ENCODE measurements around the gene SLC26A1.

GRCh38 chr4:982291-982690 lies 10.9 kb downstream of the SLC26A1 start:
- TF ChIP-seq JUND (IDR thresholded peaks at IDR 0.05) (no peak), POLR2AphosphoS5 (IDR thresholded peaks at IDR 0.05; ENCODE audit: low read depth, low read length) (no peak), EZH2 (IDR thresholded peaks at IDR 0.05) (no peak), CTCF (IDR thresholded peaks at IDR 0.05 in 2 of 3, conservative IDR thresholded peaks at IDR 0.05 in 1 of 3; ENCODE audit: borderline replicate concordance in 1 of 3, insufficient read depth in 1 of 3, low read depth in 2 of 3, low read length in 2 of 3) (no peak), SRF (IDR thresholded peaks at IDR 0.05; ENCODE audit: low read depth) (no peak), EZH2phosphoT487 (IDR thresholded peaks at IDR 0.05; ENCODE audit: borderline replicate concordance) (no peak), CEBPB (IDR thresholded peaks at IDR 0.05; ENCODE audit: low read depth) (no peak), POLR2A (IDR thresholded peaks at IDR 0.05; ENCODE audit: borderline replicate concordance, extremely low read depth, insufficient read depth, insufficient read length) (no peak)
